ENCODE measurements around the gene PYGO1.
A peak's percentile ranks its signal among the peaks of the same experiment; 100 is the strongest.
"Not testable (repeated sequence)": the region's sequence is repeated elsewhere in the genome, so short reads cannot be mapped to it uniquely, and the experiment has no call there.

Gene PYGO1

GRCh38 chr15:55588070-55588814, at the start of gene PYGO1:
TSS of gene PYGO1 (minus strand) at chr15:55588345. CDS start at chr15:55587883, 462 bp downstream.
- peak; percentile 89 for DNase-seq

GRCh38 chr15:55637086-55637485, 48.9 kb upstream of the PYGO1 start:
- DNase-seq, result no peak

- DNase-seq, result no peak
These were observed 45.6 kb upstream of the PYGO1 start for GRCh38 chr15:55633731-55634130.

DNA sequence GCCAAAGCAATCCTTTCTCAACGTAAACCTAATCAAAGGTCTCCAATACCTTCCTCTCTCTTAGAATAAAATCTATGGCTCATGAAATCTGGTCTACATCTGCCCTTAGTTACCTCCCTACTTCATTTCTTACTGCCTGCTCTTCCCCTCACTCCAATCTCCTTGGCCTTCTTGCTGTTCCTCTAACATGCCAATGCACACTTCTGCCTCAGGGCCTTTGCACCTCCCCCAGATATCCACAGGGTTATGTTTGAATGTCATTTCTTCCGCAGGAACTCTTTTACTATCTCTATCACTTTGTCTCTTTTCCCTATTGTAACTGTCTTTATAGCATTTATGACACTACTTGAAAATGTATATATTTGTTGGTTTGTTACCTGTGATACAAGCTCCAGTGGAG, 44.3 kb upstream of the PYGO1 start:
- no peak for DNase-seq

DNA sequence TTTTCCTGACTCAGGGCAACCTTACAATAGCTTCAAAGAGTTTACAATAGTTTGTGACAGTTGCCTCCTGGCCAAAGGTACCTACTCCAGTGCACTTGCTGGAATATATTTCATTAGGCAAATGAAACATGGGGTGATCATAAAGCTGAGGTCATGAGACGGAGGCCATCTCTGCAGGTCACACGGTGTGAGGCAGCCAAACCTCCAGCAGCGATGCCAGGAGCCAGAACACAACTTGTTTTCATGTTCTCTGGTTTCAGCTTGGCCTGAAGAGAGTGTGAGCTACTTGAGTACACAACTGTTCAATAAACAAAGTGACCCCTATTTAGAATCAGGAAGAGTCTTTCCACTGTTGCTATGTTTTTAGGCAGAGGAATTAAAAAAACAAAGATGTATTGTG, 42.7 kb upstream of the PYGO1 start:
- no peak for DNase-seq

GRCh38 chr15:55628369-55628730, 40.2 kb upstream of the PYGO1 start:
- DNase-seq, result no peak

- DNase-seq, result peak; percentile 85
These were observed 39.7 kb upstream of the PYGO1 start for GRCh38 chr15:55627730-55628368.

- no peak for DNase-seq
These were observed 31.6 kb upstream of the PYGO1 start for GRCh38 chr15:55619783-55620182.

GRCh38 chr15:55618387-55618786, 30.2 kb upstream of the PYGO1 start:
- DNase-seq, result no peak

DNA sequence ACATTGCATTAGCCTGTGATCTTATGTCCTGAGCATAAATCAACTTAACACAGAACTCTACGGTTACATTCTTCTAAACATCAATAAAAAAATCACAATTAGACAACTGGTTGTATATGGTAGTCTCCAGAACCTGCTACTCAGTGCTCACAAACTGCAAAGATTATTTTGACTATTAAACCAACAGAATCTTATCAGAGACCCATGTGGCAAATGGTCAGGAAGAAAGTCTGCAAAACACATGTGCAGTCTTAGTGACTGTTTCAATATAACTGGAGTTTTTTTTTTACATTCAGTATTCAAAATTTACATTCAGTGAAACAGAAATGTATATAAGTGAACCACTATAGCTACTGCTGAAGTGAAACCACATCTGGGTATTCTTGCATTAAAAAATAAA, 27.3 kb upstream of the PYGO1 start:
- no peak for DNase-seq

DNA sequence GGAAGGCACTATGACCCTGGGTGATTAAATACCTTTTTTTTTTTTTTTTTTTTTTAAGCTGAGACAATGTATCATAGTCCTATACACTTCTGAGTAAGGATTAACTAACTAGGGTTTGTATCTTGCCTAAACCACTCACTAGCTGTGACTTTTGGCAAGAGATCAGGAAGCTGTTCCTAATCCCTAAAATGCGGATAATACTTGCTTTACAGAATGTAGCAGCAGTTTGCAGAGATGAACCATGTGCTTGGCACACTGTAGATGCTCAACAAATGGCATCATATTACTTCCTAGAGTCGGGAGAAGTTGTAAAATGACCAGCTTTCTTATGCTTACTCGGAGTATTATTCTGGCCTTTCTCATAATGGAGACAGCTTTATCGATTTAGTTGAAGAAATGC, 25.6 kb upstream of the PYGO1 start:
- DNase-seq, result no peak

DNA sequence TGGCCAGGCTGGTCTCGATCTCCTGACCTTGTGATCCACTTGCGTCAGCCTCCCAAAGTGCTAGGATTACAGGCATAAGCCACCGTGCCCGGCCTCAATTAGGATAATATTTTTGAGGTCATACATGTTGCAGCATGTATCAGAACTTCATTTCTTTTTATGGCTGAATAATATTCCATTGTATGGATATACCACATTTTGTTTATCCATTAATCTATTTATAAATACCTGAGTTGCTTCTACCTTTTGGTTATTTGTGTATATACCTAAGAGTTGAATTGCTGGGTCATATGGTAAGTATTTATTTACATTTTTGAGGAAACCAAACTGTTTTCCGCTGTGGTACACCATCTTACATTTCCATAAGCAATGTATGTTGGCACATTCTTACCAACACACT, 18.1 kb upstream of the PYGO1 start:
- no peak for DNase-seq

GRCh38 chr15:55601374-55601773, 13.2 kb upstream of the PYGO1 start:
- no peak for DNase-seq

GRCh38 chr15:55599439-55599838, 11.3 kb upstream of the PYGO1 start:
- DNase-seq, result no peak

DNA sequence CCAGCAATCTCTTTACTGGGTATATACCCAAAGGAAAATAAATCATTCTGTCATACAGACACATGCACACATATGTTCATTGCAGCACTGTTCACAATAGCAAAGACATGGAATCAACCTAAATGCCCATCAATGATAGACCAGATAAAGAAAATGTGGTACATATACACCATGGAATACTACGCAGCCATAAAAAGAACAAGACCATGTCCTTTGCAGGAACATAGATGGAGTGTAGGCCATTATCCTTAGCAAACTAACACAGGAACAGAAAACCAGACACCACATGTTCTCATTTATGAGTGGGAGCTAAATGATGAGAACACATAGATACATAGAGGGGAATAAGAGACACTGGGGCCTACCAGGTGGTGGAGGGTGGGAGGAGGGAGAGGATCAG, 4.9 kb upstream of the PYGO1 start:
- not testable (repeated sequence) for DNase-seq

GRCh38 chr15:55590788-55591187, 2.6 kb upstream of the PYGO1 start:
- DNase-seq, result no peak

DNA sequence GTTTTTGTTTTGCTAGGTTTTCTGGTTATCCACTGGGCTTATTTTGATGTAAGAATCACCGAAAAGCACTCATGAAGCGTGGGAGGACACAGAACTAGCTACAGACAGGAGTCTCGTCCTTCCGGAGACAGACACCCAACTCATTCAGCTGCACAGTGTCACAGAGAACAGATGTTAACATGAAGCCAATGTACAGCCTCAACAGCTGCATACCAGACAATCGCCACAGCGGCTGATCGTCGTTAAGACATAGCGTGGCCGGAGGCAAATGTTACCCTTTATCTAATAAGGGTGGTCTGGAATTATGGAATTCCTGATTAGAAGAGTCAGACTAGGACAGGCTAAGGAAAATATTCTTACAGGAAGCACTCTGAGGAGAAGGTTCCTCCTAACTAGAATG, 1.1 kb upstream of the PYGO1 start:
- no peak for DNase-seq

- DNase-seq, result no peak
These were observed 620 bp upstream of the PYGO1 start for GRCh38 chr15:55588815-55589115.

DNA sequence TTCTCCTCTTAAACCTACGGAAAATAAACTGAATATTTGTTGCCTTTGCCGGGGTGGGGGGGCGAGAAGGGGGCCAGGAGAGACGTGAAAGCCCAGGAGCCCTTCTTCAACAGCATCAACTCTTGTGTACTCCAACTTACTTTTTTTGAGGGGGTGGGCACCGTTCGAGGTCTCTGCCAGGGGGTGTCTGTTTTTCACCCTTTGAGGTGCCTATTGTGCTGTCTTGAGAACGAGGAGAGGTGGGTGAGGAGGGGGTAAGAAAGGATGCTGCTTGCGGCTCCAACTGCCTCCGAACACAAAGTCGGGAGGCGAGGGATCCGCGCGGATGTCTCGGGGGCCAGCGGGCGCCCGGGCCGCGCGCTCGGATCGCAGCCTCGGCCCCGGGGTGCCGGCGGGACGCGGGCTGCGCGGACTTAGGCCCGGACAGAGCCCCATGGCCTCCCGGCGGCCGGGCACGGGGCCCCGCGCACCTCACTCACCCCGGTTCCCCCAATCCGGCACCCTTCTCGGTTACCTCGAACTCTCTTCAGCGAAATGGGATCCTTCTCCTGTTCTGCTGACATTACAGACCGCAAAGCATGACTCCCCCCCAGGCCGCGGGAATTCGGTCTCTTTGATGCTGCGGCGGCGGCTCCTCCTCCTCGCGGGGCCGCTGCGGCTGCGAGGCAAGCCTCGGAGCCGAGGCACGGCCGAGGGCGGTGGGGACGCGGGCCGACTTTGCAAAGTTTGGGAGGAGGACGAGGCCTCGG, 650 bp downstream of the PYGO1 start:
- DNase-seq, result peak; percentile 77

- DNase-seq, result no peak
These were observed 1.3 kb downstream of the PYGO1 start for GRCh38 chr15:55586808-55587207.

- no peak for DNase-seq
These were observed 11.2 kb downstream of the PYGO1 start for GRCh38 chr15:55576943-55577342.

GRCh38 chr15:55574096-55574495, 14.0 kb downstream of the PYGO1 start:
- no peak for DNase-seq

DNA sequence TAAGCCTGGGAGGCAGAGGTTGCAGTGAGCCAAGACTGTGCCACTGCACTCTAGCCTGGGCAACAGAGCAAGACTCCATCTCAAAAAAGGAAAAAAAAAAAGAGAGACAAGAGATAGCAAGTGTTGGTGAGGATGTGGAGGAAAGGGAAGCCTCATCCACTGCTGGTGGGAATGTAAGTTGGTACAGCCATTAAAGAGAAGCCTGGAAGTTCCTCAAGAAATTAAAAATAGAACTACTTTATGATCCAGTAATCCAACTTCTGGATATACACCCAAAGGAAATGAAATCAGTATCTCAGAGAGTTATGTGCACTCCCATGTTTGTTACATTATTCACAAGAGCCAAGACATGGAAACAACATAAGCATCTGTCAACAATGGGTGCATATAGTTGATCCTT, 14.9 kb downstream of the PYGO1 start:
- DNase-seq, result no peak

Measured in islet precursor cell (in vitro differentiated cells).